OCI-LY3 (cell line): ENCODE data around the gene SPSB3.
A peak's percentile ranks its signal among the peaks of the same experiment; 100 is the strongest.

Experiments used
- H2AFZ ChIP-seq: fragments of 200-600, 300-600 bp; shearing (Covaris generic); 2 replicates; pipeline ENCODE4 v1.6.0; 2014; ENCODE audit warnings: antibody characterized with exemption, low read depth, low read length
- H3K27ac ChIP-seq: fragments of 200-600, 300-600 bp; sonication (generic); 2 replicates; pipeline ENCODE4 v1.5.1; 2014; ENCODE audit warnings: mild to moderate bottlenecking, low read length, moderate library complexity, mixed read lengths
- H3K27me3 ChIP-seq: fragments of 200-600, 300-600 bp; sonication (generic); 2 replicates; pipeline ENCODE4 v1.6.1; 2014; ENCODE audit warnings: low read depth, low read length, mixed read lengths
- H3K36me3 ChIP-seq: fragments of 200-600, 300-600 bp; sonication (generic); replicated peaks from 2 replicates; pipeline ENCODE3; 2014; ENCODE audit warnings: low read depth, low read length, mixed read lengths
- H3K4me1 ChIP-seq: fragments of 300-600, 200-600 bp; sonication (generic); 2 replicates; pipeline ENCODE4 v1.6.1; 2014; ENCODE audit warnings: low read length, mixed read lengths
- H3K4me2 ChIP-seq: fragments of 200-600, 300-600 bp; sonication (generic); 2 replicates; pipeline ENCODE4 v1.6.1; 2014; ENCODE audit warnings: low read length, mixed read lengths
- H3K4me3 ChIP-seq: fragments of 300-600, 200-600 bp; sonication (generic); 2 replicates; pipeline ENCODE4 v1.5.1; 2014; ENCODE audit warnings: antibody characterized with exemption, mild to moderate bottlenecking, low read length, moderate library complexity
- H3K79me2 ChIP-seq: fragments of 300-600, 200-600 bp; shearing (Covaris generic); 2 replicates; pipeline ENCODE4 v1.6.1; 2014; ENCODE audit warnings: mild to moderate bottlenecking, low read length, mixed read lengths
- H3K9ac ChIP-seq: fragments of 300-600, 200-600 bp; shearing (Covaris generic); 2 replicates; pipeline ENCODE4 v1.6.0; 2014; ENCODE audit warnings: mild to moderate bottlenecking, low read length, moderate library complexity
- H3K9me3 ChIP-seq: fragments of 200-600, 300-600 bp; shearing (Covaris generic); 2 replicates; pipeline ENCODE4 v1.6.1; 2014; ENCODE audit warnings: low read length, mixed read lengths; ENCODE audit not compliant: insufficient read depth
- H4K20me1 ChIP-seq: fragments of 200-600, 300-600 bp; sonication (generic); 2 replicates; pipeline ENCODE4 v1.6.1; 2016; ENCODE audit warnings: low read length, mixed read lengths; ENCODE audit not compliant: insufficient read depth
- CTCF ChIP-seq: fragments of 200-600, 300-600 bp; sonication (generic); IDR thresholded peaks from 2 replicates; pipeline ENCODE4 v1.5.1; 2014; ENCODE audit warnings: antibody characterized with exemption, low read length, low read depth
- EZH2phosphoT487 ChIP-seq: fragments of 200-600 bp; shearing (Covaris generic); IDR thresholded peaks from 2 replicates; pipeline ENCODE4 v1.6.1; 2018; ENCODE audit warnings: antibody characterized with exemption, mixed run types, low read depth

SPSB3 gene

GRCh38 chr16:1823821-1824220, 41.5 kb upstream of the SPSB3 start:
- Histone ChIP-seq H3K79me2 (peaks cover 25% of the 10 kb centered on the region), H3K9ac (no peak overlapping the region)

DNA sequence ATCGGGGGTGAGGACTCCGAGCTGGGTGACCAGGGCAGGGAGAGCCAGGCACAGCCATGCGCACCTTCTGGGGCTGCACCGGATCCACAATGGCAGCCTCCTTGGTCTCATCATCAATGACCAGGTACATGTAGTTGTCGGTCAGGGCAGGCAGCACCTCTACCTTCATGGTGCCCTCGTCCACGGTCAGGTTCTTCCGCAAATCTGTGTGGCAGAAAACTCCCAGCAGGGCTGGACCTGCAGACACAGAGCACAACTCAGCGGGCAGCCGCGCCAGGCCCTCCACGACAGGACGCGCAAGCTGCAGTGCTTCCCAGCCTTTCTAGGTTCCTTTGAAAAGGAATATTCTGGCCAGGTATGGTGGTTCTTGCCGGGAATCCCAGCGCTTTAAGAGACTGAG, 40.4 kb upstream of the SPSB3 start:
- H3K4me1 ChIP-seq, result peaks cover 15% of the 10 kb centered on the region
- H3K9me3 ChIP-seq, result no peaks in the 10 kb centered on the region
- H3K79me2 ChIP-seq, result peaks cover 17% of the 10 kb centered on the region
- no peak overlapping the region for H2AFZ ChIP-seq
- no peak overlapping the region for H3K4me2 ChIP-seq
- TF ChIP-seq EZH2phosphoT487 (no peak), CTCF (no peak)
- H3K36me3 ChIP-seq, result no peaks in the 10 kb centered on the region
- no peak overlapping the region for H3K4me3 ChIP-seq
- H4K20me1 ChIP-seq, result no peaks in the 10 kb centered on the region
- H3K9ac ChIP-seq, result no peak overlapping the region
- no peaks in the 10 kb centered on the region for H3K27me3 ChIP-seq
- H3K27ac ChIP-seq, result no peak overlapping the region

More at GRCh38 chr16:1823821-1824220, 41.5 kb upstream of the SPSB3 start:
- peaks cover 20% of the 10 kb centered on the region for H3K4me1 ChIP-seq
- TF ChIP-seq CTCF (peak; percentile 41), EZH2phosphoT487 (no peak)
- H3K36me3 ChIP-seq, result no peaks in the 10 kb centered on the region
- H3K4me2 ChIP-seq, result no peak overlapping the region
- H4K20me1 ChIP-seq, result no peaks in the 10 kb centered on the region
- no peak overlapping the region for H3K27ac ChIP-seq
- no peak overlapping the region for H2AFZ ChIP-seq
- H3K27me3 ChIP-seq, result no peaks in the 10 kb centered on the region
- no peak overlapping the region for H3K4me3 ChIP-seq
- H3K9me3 ChIP-seq, result no peaks in the 10 kb centered on the region

DNA sequence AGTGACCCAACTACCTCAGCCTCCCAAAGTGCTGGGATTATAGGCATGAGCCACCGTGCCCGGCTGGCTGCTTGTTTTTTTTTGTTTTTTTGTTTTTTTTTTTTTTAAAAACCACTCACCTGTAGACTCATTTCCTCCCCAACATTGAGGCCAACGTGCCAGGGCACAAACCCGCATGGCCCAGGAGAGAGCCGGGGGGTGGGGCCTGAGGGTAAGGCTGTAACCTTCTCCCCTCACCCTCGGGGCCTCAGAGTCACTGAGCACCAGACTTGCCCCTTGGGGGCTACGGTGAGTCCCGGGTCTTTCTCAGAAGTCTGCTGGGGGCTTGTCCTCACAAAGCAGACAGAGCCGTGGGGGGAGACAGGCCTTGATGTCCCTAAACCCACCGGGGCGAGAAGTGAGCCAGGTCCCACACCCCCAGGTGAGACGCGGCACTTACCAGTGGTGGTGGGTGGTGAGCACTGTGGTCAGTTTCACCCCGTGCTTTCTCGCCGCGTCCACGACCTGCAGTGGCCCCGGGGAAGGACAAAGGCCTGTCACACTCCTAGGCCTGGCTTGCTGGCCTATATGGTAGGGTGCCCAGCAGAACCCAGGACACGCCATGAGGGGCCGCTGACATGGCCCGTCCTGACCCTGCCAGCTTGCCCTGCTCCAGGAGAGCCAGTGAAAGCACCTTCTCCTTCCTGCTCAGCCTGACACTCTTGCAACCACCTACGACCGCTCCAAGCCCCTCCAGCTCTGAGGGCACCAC, 39.7 kb upstream of the SPSB3 start:
- H3K36me3 ChIP-seq, result no peaks in the 10 kb centered on the region
- peaks cover 10% of the 10 kb centered on the region; the same call in 1 of the 2 replicates for H3K79me2 ChIP-seq
- no peak overlapping the region for H3K4me2 ChIP-seq
- TF ChIP-seq EZH2phosphoT487, result no peak
- TF ChIP-seq CTCF, result no peak
- H3K4me3 ChIP-seq, result no peak overlapping the region
- no peak overlapping the region for H3K27ac ChIP-seq
- H3K27me3 ChIP-seq, result no peaks in the 10 kb centered on the region
- H3K4me1 ChIP-seq, result peaks cover 12% of the 10 kb centered on the region; the same call in 1 of the 2 replicates
- no peaks in the 10 kb centered on the region for H4K20me1 ChIP-seq
- H3K9me3 ChIP-seq, result no peaks in the 10 kb centered on the region
- H3K9ac ChIP-seq, result no peak overlapping the region
- no peak overlapping the region for H2AFZ ChIP-seq

DNA sequence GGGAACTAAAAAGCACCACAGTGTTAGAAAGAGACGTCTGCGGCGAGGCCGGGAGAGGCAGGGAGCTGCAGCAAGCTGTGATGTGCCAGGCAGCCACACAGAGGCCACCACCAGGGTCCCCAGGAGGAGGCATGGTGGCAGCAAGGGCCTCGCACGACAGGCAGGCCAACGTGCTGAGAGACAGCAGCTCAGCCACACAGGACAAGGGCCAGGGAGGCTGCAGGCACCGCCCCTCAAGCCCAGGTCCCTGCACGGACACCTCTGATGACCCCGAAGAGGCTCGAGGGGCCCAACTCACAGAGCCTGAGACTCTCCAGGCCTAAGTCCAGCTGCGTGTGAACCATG, 38.5 kb upstream of the SPSB3 start:
- Histone ChIP-seq H3K27ac (no peak overlapping the region), H3K9me3 (no peaks in the 10 kb centered on the region), H3K4me1 (peaks cover 12% of the 10 kb centered on the region; the same call in 1 of the 2 replicates), H3K36me3 (no peaks in the 10 kb centered on the region), H3K79me2 (peaks cover 8% of the 10 kb centered on the region; the same call in 1 of the 2 replicates), H3K4me2 (no peak overlapping the region), H2AFZ (no peak overlapping the region), H3K4me3 (no peak overlapping the region), H3K9ac (no peak overlapping the region), H3K27me3 (no peaks in the 10 kb centered on the region), H4K20me1 (no peaks in the 10 kb centered on the region)
- TF ChIP-seq EZH2phosphoT487, result no peak
